Measurements from ENCODE around the gene CELA1.
A peak's percentile ranks its signal among the peaks of the same experiment; 100 is the strongest.

Gene CELA1

GRCh38 chr12:51346581-51346980 lies at the start of gene CELA1:
Gene CELA1, minus strand, starts transcription at chr12:51346679. Its CDS starts 41 bp downstream, at chr12:51346638.
- no peak for DNase-seq

DNA sequence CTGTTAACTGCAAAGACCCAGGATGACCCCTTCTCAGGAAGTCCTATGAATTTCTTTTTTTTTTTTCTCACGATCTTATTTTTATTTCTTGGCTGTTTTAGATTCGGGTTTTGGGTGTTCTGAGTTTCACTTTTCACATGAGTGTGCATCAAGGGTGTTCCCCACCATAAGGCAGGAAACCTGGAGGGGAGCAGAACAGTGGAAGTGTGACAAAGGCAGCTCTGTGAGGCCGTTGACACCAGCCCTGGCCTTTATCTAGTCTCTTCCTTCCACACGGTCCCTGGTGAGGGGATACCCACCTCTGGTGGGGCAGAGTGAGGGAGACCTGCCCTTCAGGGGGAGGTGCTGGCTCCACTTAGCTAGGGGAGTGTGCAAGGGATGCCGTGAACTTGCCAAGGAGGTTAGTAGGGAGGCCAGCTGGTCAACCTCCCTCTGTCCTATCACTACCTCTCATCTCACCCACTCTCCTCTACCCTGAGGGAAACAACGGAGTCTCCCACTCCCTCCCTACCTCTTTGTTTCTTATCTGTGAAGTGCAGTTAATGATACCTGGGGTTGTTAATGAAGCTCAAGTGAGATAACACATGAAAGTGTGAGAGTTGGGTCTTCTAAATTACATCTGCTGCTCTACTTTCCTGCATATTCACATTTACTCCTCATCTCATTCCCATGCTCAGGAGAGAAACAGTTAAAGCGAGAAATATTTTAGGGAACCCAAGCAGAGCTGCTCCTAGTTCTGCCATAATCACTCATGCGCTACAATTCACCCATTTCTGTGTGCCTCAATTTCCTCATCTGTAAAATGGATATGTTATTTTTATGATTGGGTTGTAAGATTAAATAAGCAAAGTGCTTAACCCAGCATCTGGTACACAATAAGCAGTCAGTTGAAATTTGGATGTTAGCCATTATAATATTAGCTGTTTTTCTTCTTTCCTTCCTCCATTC lies 49.1 kb upstream of the CELA1 start:
- no peak for DNase-seq

DNA sequence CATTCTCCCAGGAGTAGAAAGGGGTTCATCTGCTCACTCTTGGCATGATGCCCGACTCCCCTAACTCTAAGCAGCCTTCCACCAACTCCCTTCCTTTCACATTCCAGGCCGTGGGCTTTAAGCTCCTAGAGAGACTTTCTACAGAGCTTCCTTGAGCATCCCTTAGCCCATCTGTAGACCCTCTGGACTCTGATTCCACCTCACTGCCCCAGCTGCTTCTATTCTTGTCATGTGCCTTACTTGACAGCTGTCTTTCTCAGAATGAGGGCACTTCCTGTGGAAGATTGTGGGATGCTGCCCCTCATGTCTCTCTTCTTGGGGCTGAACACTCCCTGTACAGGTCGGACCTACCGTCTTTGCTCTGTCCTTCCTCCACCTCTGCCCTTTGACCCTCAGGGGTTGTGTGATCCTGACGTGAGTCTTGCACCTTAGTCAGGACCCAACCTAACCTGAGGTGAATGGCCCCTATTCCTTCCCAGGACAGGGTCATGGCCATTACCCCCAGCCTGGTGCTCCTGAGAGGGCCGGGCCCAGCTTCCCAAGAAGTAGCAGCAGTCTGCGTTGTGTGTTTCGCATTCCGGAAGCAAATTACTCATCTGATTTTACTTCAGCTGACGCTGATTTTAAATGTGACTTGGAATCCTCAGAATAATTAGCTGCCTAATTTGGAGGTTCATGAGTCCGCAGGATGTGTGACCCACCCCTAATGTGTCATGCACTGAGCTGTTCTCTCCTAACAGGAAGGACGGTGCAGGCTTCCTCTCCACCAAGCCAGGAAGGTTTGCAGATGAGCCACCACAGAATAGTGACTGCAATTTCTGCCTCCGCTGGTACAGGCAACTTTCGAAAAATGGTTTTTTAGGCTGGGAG lies 47.4 kb upstream of the CELA1 start:
- DNase-seq = no peak

DNA sequence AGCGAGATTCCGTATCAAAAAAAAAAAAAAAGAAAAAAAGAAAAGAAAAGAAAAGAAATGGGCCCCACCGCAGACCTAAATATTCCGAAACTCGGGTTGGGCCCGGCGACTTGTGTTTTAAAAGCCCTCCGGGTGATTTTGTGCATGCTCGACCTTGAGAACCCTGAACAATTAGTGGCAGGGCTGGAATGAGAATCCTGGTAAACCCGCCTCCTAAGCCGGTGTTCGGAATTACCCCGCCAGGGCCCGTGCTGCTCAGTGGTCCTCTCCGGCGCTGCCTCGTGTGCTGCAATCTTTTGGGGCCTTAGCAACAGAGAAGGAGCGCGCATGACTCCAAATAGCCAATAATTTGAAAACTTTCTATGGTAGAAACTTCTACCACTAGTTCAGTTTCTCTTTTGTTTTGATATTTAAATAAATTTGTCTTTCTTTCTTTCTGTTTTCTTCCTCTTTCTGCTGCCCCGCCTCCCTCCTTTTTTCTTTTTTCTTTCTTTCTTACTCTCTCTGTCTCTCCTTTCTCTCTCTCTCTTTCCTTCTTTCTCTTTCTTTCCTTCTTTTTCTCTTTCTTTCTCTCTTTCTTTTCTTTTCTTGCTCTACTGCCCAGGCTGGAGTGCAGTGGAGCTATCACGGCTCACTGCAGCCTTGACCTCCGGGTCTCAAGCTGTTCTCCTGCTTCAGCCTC lies 46.2 kb upstream of the CELA1 start:
- DNase-seq = no peak

GRCh38 chr12:51391283-51392123 lies 45.0 kb upstream of the CELA1 start, which contains the start of gene GALNT6:
Gene GALNT6, minus strand, starts transcription at chr12:51391406. Its CDS starts 11,625 bp downstream, at chr12:51379781.
- peak; percentile 55 for DNase-seq

- DNase-seq = no peak
Measured at GRCh38 chr12:51390891-51391282, 44.4 kb upstream of the CELA1 start.

DNA sequence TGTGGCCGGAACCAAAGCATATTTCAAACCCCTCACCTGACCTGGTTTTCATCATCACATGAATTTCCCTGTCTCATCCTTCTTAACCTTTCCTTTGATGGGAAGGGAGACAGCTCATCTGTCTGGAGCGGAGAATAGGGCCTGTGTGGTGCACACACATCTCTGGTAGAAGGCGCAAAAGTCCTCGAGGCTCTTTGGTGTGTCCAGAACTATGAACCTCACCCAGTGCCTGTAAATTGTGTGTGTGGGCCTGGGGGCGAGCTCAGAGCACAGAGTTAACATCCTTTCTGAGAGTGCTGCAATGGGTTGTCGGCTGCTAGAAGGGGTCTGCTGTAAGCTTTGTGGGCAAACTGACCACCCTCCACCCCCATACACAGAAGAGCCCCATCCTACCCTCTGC lies 44.0 kb upstream of the CELA1 start:
- no peak for DNase-seq

- no peak for DNase-seq
Measured at GRCh38 chr12:51389302-51389999, 43.0 kb upstream of the CELA1 start.

DNA sequence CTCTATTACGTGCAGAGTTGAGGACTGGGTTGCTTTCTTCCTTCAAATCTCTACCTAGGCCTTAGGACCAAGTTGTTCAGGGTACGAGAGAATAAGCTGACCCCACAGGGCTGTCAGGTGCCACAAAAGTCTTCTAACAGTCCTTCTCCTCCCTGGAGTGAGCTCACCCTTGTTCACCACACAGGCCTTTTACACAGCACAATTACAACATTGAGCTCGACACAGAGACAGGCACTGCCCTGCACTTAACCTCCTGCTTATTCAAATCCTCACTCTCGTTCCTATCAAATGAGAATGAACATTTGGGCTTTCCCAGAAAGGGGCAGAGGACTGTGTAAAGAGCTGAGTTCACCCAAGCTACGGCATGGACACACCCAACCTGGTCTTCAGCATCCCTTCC lies 42.4 kb upstream of the CELA1 start:
- DNase-seq = no peak

DNA sequence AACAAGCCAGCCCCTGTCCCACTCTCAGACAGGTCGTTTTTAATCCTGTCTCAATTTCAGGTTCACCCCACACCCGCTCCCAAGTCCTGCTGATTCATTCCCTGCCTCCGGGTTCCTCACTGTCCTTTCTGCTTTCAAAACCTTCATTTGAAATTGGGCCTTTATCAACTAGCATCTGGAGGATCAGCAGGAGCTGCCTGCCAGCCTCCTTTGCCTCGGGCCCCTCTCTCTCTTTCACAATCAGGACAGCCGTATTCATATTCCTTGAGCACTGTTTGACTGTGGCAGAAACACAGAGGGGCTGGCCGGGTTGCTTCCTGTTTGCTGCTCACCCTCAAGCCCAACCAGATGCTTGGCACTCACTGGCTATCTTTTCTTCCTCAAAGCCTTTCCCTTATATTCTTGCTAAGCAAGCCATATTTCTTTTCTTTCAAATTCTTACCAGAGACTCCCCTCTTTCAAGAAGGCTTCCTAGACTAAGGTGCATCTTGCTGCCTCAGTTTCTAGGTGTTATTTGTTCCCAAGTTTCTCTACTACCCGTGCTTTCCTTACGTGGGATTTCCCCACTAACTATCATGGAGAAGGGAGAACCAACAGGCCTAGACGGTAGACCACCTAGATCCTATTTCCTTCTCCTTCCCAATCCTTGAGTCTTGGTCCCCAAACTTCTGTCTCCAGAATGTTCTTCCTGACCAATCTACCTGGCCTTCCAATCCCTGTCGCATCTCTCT lies 41.8 kb upstream of the CELA1 start:
- no peak for DNase-seq

- DNase-seq = peak; percentile 58
Measured at GRCh38 chr12:51386351-51386750, 39.9 kb upstream of the CELA1 start.

- no peak for DNase-seq
Measured at GRCh38 chr12:51383269-51383905, 36.9 kb upstream of the CELA1 start.

DNA sequence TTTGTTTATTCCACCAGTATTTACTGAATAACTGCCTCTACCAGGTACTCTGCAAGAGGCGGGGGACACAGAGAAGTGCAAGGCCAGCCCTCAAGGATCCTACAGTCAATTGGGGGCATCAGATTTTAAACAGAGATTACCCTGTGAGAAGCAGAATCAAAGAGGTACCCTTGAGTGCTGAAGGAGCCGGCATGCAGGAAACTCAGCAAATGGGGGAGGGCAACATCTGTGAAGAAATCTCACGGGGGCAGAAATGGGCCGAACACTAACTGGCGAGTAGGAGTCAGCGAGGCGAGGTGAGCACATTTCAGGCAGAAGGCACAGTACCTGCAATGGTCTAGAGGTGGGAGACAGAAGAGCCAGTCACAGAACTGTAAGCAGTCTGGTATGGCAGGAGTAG lies 35.7 kb upstream of the CELA1 start:
- no peak for DNase-seq

- no peak for DNase-seq
Measured at GRCh38 chr12:51381226-51382079, 35.0 kb upstream of the CELA1 start.

DNA sequence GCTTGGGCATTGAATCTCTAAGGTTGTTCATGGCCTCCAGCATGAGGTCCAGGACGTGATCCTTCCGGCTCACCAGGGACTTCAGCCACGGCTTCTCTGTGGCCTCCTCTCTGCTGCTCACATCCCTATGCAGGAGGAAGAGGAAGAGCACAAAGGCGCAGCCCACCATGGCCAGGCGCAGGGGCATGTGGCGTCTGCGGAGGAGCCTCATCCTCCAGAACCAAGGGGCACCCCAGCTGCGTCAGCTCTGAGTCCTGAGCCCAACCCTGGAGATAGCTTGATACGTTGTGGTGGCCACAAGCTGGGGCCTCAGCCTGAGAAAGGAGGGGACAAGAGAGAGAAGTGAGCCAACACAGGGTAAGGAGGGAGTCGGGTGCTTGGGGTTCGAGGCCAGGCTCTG lies 33.1 kb upstream of the CELA1 start:
- DNase-seq = no peak

DNA sequence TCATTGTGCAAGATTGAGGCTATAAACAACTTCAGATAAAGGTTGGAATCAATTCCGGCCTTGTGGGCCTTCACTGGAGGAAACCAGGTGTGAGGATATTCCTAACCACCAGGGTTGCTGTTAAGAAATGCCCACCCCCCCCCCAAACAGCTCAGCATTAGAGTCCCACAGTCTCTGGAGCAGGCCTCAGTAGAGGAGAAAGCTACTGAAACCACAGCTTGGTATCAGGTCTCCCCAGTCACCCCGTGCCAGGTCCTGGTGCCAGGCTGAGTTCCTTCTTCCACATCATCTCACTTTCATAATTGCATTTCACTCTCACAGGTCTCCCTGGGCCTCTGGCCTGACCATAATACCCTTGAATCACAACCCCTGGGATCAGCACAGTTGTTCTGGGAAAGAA lies 32.3 kb upstream of the CELA1 start:
- no peak for DNase-seq

- peak; percentile 72 for DNase-seq
Measured at GRCh38 chr12:51377099-51377984, 30.9 kb upstream of the CELA1 start.

DNA sequence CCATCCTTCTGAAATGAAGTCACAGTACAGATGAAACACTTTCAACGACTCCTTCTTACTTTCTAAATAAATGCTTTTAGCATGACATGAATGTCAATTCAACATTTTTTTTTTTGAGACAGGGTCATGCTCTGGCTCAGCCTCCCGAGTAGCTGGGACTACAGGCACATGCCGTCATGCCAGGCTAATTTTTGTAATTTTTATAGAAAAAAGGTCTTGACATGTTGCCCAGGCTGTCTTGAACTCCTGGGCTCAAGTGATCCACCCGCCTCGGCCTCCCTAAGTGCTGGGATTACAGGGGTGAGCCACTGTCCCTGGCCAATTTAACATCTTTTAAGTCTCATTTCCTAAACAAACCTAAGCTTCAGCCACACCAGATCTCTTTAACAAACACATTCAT lies 28.4 kb upstream of the CELA1 start:
- no peak for DNase-seq
